NCI-H146 (cell line): ENCODE measurements around the gene USP30.
A peak's percentile ranks its signal among the peaks of the same experiment; 100 is the strongest.
"Not testable (repeated sequence)": the region's sequence is repeated elsewhere in the genome, so short reads cannot be mapped to it uniquely, and the experiment has no call there.

Experiments
- DNase-seq: peaks from one replicate; lab custom pipeline; 2025; lab: John Stamatoyannopoulos, UW

USP30 gene

GRCh38 chr12:109053382-109054123 is 1.2 kb downstream of the USP30 start:
- no peak for DNase-seq

- not testable (repeated sequence) for DNase-seq
These were observed 1.7 kb downstream of the USP30 start for GRCh38 chr12:109054124-109054513.

- DNase-seq, result no peak
These were observed 2.1 kb downstream of the USP30 start for GRCh38 chr12:109054520-109054919.

- no peak for DNase-seq
These were observed 4.5 kb downstream of the USP30 start for GRCh38 chr12:109056891-109057290.

- DNase-seq, result no peak
These were observed 5.0 kb downstream of the USP30 start for GRCh38 chr12:109057376-109057775.

GRCh38 chr12:109058773-109059172 is 6.4 kb downstream of the USP30 start:
- DNase-seq, result no peak

- DNase-seq, result no peak
These were observed 11.8 kb downstream of the USP30 start for GRCh38 chr12:109064143-109064542.

GRCh38 chr12:109065154-109065852 is 12.9 kb downstream of the USP30 start:
- no peak for DNase-seq

- DNase-seq, result no peak
These were observed 13.4 kb downstream of the USP30 start for GRCh38 chr12:109065853-109066193.

GRCh38 chr12:109069307-109070271 is 17.2 kb downstream of the USP30 start:
- no peak for DNase-seq

GRCh38 chr12:109074866-109075265 is 22.5 kb downstream of the USP30 start:
- no peak for DNase-seq

- no peak for DNase-seq
These were observed 30.4 kb downstream of the USP30 start for GRCh38 chr12:109082751-109083150.

- DNase-seq, result no peak
These were observed 32.0 kb downstream of the USP30 start for GRCh38 chr12:109084425-109084824.

GRCh38 chr12:109085590-109085989 is 33.2 kb downstream of the USP30 start:
- no peak for DNase-seq

GRCh38 chr12:109087250-109087649 is 34.9 kb downstream of the USP30 start:
- no peak for DNase-seq

- no peak for DNase-seq
These were observed 36.4 kb downstream of the USP30 start for GRCh38 chr12:109088818-109089217.

- no peak for DNase-seq
These were observed 37.3 kb downstream of the USP30 start for GRCh38 chr12:109089683-109090082.

- no peak for DNase-seq
These were observed 40.2 kb downstream of the USP30 start for GRCh38 chr12:109092497-109093021.

GRCh38 chr12:109093022-109093918 is 40.9 kb downstream of the USP30 start, which contains the start of gene ALKBH2:
ALKBH2 (minus strand) TSS chr12:109093472; CDS start chr12:109092786, 686 bp downstream.
- DNase-seq, result peak; percentile 91

- DNase-seq, result no peak
These were observed 44.7 kb downstream of the USP30 start for GRCh38 chr12:109097140-109097434.

GRCh38 chr12:109097435-109098182 is 45.2 kb downstream of the USP30 start, which contains the start of gene UNG:
UNG (plus strand) TSS chr12:109097597; CDS start chr12:109097680, 83 bp downstream.
- peak; percentile 97 for DNase-seq
